Kidney glomerular epithelial cell (primary cell): Measurements from ENCODE around the gene PEX26.
"Not testable (repeated sequence)": the region's sequence is repeated elsewhere in the genome, so short reads cannot be mapped to it uniquely, and the experiment has no call there.

Experiments used
- DNase-seq: peaks from one replicate; lab custom pipeline; 2025; lab: John Stamatoyannopoulos, UW

PEX26 gene

DNA sequence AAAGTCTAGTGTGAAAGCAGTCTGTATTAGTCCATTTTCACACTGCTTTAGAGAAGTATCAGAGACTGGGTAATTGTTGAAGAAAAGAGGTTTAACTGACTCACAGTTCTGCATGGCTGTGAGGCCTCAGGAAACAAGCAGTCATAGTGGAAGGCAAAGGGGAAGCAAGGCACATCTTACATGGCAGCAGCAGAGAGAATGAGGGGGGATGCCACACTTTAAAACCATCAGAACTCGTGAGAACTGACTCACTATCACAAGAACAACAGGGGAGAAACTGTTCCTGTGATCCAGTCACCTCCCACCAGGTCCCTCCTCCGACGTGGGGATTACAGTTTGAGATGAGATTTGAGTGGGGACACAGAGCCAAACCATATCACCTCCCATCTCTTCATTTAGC is 19.0 kb downstream of the PEX26 start:
- no peak for DNase-seq

DNA sequence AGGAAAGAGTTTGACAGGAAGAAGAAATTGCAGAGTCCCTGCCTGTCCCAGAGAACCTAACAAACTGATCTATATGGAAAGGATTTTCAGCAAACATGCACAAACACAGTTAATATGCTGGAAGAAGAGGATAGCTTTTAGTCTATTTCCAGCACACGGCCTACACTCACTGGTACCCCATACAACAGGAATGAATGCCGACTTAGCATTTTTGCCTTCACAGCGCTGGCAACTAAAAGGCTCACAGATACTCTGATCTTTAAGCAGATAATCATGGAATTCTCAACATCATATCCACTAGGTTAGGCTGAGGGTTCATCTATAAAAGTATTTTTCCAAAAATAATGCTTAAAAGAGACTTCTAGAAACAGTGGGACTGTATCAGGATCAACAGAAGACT is 23.0 kb downstream of the PEX26 start:
- no peak for DNase-seq

DNA sequence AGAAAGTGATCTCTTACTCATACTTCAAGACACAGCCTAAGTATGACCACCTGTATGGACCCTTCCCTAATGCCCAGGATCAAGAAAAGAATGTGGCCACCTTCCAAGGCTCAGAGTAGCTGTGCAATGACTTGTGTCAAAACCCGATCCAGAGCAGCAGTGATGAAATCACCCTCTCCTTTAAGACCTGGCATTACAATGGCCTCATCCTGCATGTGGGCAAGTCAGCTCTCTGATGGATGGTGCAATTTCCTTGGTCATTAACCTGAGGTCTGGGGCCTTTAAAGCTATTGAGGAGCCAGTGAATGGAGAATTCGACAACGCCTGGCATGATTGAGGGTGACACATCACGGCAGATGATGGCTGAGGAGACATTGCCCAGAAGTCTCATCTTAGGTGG is 23.7 kb downstream of the PEX26 start:
- peak; percentile 11 for DNase-seq

DNA sequence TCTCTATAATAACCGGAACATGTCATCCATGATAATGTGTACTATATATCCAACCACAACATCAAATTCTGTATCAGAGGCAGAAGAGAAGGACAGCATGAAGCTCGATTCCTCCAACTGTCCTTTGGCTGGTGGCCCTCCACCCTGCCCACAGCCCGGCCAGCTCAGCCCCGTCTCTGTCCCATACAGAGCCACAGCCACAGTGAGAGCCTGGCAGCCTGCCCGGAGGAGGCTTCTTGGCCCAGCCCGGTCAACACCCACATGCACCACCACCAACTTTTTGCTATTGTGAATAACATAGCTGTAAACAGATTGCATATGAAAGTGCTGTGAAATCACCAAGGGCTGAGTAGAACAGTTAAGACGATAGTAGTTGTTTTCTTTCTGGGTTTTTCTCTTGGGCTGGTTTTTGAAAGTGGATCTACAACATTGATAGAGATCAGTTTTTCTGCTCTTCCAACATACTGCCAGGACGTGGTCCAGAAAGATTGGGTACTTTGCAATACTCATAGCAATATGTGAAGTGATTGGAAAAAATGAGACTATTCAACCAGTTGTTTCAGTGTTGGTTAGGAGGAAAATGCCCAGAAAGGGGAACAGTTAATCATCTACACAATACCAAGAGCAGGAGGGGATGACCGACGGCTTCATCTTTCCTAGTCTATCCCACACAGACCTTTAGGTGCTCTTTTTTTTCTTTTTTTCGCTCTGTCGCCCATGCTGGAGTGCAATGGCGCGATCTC is 25.9 kb downstream of the PEX26 start:
- peak; percentile 12 for DNase-seq

DNA sequence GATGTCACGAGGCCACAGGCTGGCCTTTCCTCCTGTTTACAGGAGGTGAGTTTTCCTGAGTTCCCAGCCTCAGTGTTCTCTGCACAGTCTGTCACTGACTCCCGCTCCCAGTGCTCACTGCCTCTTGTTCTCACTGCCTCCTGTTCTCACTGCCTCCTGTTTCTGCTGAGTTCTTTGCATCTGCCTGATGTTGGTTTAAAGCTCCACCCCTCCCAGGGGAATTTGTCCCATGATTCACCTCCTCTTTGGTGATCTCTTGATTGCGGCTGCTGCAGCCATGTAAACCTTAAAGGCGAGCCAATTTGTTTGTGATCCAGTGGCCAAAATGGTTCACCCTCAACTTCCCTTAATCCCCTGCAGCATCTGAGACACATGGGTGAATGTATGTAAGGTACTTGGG is 26.8 kb downstream of the PEX26 start:
- DNase-seq, result no peak

DNA sequence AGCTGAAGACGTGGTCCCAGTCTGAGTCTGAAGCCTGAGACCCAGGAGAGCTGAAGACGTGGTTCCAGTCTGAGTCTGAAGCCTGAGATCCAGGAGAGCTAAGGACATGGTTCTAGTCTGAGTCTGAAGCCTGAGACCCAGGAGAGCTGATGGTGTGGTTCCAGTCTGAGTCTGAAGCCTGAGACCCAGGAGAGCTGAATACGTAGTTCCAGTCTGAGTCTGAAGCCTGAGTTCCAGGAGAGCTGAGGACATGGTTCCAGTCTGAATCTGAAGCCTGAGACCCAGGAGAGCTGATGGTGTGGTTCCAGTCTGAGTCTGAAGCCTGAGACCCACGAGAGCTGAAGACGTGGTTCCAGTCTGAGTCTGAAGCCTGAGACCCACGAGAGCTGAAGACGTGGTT is 28.2 kb downstream of the PEX26 start:
- not testable (repeated sequence) for DNase-seq

DNA sequence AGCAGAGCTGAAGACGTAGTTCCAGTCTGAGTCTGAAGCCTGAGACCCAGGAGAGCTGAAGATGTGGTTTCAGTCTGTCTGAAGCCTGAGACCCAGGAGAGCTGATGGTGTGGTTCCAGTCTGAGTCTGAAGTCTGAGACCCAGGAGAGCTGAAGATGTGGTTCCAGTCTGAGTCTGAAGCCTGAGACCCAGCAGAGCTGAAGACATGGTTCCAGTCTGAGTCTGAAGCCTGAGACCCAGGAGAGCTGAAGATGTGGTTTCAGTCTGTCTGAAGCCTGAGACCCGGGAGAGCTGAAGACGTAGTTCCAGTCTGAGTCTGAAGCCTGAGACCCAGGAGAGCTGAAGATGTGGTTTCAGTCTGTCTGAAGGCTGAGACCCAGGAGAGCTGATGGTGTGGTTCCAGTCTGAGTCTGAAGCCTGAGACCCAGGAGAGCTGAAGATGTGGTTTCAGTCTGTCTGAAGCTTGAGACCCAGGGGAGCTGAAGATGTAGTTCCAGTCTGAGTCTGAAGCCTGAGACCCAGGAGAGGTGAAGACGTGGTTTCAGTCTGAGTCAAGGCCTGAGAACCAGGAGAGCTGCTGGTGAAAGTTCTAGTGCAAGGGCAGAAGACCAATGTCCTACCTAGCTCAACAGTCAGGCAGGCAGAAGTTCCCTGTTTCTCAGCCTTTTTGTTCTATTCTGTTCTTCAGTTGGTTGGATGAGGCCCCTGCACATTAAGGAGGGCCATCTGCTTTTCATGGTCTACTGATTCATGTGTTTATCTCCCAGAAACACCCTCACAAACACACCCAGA is 29.0 kb downstream of the PEX26 start:
- DNase-seq, result not testable (repeated sequence)

DNA sequence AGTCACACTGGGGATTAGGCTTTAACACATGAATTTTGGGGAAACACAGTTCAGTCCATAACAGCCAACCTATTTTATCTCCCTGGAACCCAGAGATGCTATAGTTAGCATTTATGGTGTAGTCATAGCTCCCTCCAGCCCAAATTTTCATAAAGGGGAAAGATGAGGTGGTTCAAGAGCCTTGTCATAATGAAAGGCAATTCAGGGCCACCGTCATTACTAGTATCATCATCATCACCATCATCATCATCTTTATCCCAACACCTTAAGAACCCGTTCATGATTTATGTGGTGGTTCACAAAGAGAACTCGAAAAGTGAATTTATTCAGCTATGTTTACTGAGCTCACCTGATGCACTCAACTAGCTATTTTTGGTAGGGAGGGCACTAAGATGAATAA is 30.4 kb downstream of the PEX26 start:
- DNase-seq, result no peak

DNA sequence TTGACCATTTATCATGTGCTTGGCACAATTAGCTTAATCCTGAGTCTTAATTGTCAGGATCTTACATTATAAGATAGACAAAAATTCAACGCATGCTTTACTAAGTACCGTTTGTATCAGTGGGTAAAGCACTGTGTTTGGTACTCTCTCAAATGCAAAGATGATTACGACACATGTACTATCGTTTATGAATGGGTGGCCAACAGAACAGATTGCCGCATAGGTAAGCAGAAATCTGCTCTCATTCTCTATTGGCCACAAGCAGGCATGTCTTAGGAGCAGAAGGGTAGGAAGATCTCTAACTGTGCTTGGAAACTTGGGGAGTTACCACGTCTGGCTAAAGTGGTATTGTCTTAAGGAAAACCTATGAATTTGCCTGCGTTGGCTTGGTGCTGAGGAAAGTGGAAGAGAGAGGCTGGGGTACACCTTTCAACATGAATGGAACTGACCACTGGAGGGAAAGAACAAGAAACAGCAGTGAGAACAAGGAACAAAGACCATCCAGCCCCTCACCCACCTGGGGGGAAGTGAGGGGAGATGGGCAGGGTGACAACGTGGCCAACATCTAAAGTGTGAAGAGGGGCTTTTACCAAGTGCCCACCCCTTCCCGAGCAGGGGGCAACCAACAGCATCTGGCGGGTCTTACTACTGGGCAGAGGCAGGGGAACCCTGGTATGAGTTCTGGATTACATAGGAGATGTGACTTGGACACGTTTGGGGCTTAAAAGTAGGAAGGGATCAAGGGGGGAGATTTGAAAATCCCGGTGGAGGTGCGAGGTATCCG is 31.8 kb downstream of the PEX26 start:
- no peak for DNase-seq

DNA sequence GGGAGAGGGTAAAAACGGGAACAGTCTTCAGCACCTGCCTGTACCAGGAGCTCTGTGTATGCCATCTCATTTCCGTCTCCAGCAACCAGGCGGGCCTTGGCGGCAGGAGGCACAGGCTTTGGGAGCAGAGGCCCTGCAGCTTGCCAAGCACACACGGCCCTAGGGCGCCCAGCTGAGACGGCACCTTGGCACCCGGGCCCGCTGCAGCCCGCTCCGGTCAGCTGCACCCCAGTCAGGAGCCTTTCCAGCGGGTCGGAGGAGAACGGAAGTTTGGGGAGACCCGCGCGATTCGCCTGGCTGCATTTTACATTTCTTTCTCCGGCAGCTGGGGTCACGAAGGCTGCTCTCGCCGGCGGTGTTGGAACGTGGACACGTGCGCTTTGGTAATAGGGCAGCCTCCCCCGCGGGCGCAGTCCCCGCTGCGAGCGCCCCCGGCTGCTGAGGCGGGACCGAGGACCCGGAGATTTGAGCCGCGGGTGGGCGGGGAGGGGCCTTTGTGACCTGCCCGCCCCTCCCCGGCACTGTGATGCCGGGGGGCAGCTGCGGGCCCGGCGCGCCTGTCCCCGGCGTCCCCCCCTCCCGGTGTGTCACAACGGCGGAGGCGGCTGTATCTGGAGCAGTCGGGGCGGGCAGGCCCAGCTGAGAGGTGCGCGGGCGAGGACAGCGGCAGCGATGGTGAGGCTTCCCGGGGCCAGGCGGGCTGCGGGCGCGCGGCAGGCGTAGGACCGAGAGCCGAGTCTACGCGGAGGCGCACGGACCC is 32.6 kb downstream of the PEX26 start, which contains the start of gene TUBA8:
Gene TUBA8, plus strand, starts transcription at position 616 of the 760 bp plus-strand sequence. Its CDS starts 57 bp downstream, at position 673.
- DNase-seq, result peak; percentile 9

DNA sequence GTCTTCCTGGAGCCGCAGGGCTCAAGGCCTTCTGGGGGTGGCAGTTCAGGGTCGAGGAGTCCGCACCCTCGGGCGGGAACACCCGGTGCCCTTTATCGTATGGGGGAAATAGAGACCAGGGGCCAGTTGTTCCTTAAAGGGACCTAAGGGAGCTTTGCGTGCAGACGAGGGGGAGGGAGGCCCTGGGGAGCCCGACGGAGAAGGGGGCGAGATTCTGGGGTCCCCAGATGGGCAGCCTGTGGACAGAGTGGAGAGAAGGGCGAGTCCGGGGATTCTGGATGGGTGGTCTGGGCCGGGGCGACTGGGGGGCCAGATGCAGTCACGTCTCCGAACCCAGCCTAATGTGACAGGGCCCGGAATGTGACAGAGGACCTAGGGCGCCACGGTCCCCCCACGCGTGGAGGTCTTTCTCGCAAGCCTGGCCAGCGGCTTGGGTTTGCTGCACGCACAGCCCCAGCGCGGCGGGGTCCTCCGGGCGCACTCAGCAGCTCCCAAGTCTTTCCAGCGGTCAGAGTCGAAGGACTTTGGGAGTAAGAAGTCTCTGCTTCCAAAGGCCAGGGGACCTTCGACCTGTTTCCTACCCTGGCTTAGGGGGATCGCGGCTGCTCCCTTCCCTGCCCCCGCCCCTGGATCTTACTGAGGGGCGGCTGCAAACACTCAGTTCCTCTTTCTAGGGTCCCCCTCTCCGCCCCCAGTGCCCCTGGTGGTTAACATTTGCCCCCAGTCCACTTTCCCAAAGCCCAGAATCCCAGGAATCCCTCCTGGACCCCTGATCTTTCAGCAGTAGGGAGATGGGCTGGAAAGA is 33.4 kb downstream of the PEX26 start:
- no peak for DNase-seq

DNA sequence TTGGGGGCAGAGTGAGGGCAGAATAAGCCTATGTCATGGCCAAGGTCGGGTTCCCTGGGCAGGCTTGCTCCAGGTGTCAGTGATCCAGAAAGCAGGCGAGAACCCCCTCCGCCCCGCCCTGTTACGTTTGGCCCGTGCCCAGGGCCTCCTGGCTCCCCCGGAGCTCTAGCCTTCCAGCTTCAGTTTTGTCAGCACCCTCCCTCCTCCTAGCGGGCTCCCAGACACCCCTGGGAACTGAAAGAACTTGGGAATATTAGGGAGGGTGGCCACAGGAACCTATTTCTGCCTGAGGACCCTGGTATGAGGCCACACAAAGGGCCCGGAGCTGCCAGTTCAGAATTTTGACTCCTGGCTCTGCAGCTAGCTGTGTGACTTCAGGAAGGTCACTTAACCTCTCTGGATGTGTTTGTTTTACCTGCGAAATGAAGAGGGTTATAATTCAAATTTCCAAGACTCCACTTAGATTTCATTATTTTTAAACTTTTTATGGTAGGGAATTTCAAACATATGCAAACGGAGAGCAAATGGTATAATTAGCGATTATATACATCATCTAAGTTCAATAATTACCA is 34.1 kb downstream of the PEX26 start:
- DNase-seq, result no peak

DNA sequence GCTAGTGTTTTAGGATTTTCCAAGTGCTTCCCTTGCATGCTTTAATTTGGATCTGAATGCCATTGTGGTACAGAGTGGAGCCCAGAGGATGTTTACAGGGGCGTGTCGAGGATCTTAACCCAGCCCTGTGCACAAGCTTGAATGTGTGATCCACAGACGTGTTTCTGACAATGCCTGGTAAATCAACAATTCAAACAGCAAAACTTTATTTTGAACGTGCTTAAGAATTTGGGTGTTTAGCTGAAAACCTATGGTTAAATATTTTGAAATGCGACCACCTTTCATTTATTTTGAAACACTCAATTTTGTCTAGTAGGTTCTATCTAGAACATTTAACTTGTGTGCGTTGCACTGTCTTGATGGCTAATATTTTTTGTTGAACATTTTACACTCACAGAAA is 34.6 kb downstream of the PEX26 start:
- no peak for DNase-seq

DNA sequence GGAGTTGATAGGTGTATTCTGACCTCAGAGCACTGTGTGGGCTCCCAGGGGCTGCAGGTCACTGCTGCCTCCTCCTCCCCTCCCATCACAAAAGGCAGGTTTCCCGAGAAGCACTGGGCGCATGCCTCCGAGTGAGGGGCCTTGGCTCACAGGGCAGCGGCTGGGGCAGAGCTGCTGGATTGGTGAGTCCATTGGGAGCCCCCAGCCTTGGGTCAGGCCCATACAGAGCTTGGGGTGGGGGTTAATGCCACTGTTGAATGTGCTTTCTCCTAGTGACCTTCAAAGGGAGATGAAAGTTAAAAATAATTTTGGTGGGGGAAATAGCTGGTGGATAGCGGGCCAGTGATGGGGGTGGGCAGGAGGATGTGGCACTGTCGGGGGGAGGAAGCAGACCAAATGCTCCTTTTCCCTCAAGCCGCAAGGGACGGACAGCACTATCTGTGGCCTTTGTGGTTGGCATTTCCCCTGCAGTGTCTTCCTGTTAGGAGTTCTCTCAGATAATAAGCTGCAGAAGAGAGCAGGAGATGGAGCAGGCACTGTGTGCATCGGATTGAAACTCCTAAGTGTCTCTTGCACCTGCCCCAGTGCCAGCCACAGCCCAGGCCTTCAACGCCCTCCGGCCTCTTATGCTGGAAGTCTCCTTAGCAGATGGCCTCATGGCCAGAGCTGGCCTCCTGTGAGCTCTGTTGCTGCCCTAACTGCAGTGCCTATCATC is 36.0 kb downstream of the PEX26 start:
- no peak for DNase-seq

DNA sequence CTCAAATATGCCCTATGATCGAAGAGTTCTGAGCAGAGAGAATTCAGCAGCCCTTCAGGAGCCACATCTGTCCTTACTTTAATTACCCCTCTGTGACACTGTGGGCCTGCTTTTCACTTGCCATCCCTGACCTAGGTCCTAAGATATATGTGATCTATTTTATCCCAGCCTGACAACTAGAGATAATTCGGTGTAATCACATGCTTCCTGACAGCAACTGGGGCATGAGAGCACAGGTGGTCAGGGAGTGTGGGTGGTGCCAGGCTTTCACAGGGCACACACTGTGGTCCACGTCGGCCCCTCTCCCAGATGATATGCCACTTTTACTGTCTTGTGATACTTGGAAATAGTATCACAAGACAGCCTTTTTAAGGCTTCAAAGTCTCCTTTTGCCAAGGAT is 36.7 kb downstream of the PEX26 start:
- DNase-seq, result no peak

DNA sequence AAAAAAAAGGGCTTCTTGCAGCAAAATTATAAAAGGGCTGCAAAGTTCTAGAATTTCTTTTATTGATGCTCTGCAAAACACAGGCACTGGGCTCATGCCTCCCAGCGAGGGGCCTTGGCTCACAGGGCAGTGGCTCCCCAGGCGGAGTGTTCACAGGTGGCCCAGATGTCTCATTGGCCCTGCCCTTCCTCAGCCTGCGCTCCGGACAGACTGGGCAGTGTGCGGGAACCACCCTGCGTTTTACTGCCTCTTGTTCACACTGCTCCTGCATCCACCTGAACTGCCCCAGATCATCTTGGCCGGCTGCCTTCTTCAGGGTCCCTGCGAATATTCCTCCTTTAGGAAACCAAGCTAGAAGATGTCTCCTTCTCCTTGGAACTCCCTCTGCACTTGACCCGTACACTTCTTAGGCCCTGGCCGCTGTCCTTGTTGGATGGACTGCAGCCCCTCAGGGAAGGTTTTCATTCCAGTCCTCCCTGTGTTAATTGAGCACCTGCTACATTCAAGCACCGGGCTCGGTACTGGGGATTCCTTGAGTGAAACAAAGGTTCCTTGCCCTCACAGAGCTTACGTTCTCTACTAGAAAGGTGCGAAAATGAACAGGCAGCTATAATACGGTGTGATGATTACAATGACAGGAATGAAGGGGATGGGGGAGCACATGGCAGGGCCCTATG is 37.3 kb downstream of the PEX26 start:
- no peak for DNase-seq

DNA sequence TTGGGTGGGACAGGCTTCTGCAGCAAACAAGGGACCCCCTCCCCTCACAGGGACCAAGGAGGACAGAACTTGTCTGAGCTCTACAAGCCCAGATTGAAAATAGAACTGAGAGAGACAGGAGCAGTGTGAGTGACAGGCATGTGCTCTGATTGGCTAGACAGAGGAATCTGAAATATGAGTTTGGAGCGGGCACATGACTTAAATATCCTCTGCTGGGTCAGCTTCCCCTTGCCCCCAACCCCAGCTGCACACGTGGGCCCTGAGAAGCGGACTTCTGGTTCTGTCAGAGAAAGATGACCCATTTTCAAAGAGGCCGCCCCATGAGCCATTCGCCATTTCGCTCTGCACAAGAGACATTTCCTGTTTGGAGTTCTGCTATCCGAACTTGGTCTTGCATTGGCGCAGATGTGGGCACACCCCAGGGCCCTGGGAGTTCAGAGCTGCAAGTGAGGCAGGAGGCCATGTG is 38.1 kb downstream of the PEX26 start:
- DNase-seq, result no peak

DNA sequence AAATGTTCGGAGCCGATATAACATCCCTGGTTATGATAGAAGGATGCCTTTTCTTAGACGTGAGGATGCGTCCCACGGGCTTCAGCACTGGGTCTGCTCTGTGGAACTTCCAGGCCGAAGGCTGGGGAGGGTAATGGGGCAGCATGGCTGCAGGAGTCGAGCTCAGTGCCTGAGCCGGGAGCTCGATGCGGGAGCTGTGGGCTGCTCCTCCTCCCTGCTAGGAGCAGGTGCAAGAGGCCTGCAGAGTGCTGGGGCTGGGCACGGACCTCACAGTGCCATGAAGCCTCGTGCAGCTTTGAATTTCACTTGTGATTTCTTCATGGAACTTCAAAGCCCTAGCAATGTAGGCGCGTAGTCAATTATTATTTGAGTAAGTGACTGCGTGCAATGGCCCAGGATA is 38.8 kb downstream of the PEX26 start:
- DNase-seq, result no peak

DNA sequence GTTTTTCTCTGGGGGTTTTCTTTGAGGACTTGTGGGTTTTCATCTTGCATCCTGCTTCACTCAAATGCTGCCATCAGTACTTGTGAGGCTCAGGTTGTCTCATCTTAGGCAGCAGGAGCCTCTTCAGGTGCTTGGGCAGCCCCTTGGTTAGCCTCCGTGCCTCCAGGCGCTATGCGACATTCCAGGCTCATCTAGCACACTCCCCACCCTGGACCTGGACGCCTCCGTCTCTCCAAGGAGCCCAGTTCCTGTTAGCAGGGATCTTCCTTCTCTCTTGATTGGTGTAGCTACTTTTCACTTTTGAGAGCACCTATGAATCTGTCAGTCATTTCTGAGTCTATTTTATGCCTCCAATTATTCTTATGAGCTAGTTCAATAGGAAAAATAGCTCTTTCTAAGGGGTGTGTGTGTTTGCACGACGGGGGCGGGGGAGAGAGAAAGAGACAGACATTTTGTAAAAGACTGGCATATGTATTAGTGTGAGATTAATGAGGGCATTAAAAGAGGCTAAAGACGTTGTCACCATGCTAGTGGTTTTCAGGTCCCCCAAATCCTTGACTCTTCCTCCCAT is 40.6 kb downstream of the PEX26 start:
- no peak for DNase-seq
